Measurements from ENCODE around the gene ITPK1.

Gene ITPK1

DNA sequence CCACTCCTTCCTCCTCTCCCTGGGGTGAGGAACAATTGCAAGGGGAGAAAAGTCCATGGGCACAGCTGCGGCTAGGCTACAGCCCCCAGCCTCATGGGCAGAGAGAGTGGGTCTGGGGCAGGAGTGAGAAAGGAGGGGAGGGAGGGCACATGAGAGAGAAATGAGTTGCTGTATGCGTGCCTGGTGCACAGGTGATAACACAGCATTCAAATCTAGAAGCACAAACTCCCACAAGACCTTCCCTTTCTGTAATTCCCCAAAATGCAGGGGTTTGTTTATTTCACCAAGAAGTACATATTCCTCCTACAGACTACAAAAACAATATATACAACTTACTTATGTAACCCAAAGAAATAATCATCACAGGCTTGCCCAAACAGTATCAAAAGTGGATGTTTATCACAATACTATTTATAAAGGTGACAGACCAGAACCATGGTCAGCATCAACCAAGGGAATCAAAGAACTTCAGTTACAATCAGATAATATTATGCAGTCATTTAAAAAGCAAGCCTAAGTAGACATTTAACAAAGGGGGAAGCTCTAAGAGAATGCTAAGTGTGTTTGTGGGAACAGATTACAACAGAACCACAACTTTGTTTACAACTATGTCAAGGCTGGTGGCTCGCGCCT, 54.2 kb downstream of the ITPK1 start:
- no peak for DNase-seq (ENCODE audit: low read depth in 2 of 2)

DNA sequence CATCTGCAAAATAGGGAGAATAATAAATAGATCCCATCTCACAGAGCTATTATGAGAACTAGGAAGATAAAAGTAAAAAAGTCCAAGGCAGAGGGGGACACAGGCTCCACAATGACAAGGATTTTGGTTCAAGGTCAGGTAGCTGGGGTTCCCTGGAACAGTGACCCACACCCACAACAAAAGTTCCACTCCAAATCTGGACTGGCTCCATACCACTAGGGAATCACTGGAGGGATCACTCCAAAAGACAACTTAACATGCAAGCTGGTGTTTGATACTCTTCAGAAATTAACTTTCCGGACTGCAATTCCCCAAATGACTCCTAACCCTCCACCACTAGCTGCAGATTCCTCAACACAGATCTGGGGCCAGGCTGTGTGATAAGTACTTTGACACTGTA, 54.9 kb downstream of the ITPK1 start:
- no peak for DNase-seq (ENCODE audit: low read depth in 2 of 2)

DNA sequence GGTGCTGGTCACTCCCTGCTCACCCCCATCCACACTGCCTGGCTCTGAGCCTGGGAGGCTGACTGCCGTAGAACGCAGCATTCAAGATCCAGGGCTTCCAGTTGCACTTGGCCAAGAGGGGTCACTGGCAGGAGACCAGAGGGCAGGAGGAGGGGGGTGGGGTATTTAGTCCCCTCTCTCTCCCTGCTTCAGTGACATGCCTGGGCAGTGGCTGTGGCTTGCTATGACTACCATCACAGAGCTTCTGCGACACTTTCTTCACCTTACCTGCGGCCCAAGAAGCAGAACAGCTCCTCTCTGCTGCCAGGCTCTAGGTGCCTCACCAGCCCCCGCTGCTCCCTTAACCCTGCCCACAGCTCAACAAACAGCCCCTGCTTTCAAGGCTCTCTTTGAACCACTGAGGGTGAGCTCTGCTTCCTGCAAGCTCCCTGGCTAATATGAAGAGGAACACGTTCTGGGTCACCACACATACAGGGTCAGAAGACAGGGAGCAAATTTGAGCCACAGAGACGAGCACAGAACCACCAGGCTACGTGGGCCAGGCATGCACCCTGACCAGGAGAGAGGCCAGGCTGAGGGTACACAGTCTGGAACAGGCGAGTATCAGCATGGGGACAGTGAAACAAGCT, 55.7 kb downstream of the ITPK1 start:
- no peak for DNase-seq (ENCODE audit: low read depth in 2 of 2)

DNA sequence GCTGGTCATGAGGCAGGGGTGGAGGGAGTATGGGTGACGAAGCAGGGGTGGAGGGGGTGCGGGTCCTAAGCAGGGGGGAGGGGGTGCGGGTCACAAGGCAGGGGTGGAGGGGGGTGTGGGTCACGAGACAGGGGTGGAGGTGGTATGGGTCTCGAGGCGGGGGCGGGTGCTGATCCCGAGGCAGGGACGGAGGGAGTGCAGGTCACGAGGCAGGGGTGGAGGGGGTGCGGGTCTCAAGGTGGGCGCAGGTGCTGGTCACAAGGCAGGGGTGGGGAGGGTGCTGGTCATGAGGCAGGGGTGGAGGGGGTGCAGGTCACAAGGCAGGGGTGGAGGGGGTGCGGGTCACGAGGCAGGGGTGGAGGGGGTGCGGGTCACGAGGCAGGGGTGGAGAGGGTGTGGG, 56.5 kb downstream of the ITPK1 start:
- no peak for DNase-seq (ENCODE audit: low read depth in 2 of 2)

DNA sequence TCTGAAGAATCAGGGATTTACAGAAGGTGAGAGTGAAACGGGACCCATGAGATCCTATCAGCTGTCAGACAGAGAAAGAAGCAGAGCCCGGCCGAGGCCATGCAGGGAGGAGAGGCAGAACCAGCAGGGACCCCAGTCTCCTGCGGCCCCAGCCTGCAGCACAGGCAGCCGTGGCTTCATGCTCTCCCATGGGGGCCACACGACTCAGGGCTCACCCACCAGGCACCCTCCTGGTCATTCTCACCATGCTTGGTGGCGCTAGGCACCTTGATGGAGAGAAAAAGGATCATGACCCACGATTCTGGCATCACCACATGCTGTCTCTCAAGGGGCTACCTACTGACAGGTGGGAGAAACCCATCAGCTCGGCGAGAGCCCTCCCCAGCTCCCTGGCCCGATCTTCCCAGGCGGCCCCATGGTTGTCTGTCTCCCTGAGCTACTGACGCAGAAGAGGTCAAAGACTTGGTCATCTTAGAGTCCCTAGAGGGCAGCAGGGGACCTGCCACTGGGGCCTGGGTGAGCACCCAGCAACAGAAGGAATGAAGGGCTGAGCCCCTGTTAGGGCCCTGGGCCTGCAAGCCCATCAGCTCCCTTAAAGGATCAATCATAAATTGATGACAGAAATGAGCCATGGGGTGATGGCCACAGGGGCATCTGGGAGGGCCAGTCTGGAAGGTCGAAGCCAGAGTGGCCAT, 58.0 kb downstream of the ITPK1 start:
- DNase-seq (ENCODE audit: low read depth in 2 of 2), result no peak

DNA sequence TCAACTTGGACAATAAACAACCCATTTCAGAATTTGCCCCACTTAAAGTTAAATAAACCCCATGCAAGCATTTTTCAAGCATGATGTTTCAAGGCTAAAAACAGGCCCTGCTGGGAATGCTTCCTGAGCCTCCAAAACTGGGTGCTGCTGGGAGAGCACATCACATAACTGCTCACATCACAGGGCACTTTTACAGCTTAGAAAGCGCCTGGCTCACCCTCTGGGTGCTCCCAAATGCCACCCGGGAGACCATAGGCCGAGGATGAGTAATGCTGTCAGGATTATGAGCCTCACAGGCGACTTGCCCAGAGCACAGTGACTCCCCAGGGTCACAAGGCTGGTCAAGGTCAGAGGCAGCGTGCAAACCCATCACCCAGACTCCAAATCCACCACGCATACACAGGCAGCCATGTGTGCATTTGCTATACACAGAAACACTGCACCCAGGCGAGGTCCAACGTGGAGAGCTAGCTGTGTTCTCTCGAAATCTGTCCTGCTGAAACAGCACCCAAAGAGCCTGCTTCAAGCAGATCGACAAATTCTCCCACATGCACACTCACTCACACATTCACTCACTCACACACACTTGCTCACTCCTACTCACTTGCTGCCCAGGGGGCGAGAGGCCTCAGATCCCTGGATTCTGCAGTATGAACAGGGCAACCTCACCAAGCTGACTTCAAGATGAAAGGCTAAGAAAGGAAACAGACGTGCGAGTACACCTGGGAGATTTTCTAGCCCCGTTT, 58.7 kb downstream of the ITPK1 start:
- DNase-seq (ENCODE audit: low read depth in 2 of 2), result no peak

DNA sequence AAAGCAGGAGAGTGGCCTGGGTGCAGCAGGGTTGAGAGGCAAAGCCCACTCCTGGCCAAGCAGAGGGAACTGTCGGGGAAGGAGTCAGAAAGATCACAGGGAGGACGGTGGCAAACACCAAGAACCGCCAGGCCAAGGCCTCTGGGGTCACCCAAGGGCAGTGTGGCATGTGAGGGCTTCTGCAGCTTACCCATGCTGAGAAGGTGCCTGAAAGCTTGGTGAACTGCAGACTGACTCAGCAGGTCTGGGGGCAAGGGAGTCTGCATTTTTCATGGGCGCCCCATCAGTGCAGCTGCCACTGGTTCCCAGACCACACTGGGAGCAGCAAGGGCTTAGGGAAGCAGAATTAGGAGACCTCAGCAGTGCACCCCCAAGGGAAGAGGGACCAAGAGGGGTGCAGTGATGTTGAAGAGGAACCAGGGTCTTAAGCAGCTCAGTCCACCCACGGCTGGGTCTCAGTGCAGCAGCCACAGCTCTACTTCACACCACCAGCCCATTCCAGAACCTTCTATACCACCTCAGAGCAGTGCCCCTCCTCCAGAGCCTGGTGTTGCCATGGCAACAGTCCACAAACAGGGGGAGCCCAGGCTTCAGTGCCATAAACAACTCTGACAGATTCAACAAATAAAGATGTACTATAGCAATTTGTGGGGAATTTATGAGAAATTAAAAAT, 59.4 kb downstream of the ITPK1 start:
- DNase-seq (ENCODE audit: low read depth in 2 of 2), result no peak

DNA sequence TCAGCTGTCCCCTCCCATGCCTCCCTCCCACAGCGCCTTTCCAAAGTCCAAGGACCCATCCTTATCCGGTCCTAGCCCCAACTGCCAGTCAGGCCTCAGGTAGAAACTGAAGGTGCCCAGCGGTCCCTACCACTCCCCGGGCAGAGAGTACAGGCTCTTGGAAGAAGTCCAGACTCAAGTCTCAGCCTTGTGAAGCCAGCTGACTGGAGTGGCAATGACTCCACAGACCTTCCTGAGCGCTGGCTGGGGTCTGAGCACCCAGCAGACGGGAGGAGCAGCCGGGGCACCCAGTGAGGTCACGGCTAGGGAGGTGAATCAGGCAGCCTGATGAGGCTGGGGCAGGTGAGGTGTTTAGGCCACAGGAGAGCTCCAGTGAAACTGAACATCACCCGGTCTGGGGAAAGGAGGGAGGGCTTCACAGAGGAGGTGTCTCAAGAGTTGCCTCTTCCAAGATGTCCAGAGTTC, 60.0 kb downstream of the ITPK1 start:
- no peak for DNase-seq (ENCODE audit: low read depth in 2 of 2)

DNA sequence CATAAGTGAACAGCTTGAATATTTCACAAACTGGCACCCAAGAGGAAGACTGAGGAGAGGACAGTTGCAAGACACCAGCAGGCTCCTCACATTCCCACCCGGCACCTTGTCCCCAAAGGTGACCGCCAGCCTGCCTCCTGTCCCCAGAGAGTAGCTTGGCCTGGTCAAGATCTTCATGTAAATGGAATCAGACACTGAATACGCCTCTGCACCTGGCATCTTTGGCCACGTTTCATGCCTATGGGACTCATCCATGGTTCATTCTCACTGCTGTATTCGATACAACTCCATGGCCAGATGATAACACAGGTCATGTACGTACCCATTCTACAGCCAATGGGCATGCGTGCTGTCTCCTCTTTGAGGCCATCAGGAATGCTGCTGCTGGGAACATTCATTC, 60.8 kb downstream of the ITPK1 start:
- no peak for DNase-seq (ENCODE audit: low read depth in 2 of 2)

DNA sequence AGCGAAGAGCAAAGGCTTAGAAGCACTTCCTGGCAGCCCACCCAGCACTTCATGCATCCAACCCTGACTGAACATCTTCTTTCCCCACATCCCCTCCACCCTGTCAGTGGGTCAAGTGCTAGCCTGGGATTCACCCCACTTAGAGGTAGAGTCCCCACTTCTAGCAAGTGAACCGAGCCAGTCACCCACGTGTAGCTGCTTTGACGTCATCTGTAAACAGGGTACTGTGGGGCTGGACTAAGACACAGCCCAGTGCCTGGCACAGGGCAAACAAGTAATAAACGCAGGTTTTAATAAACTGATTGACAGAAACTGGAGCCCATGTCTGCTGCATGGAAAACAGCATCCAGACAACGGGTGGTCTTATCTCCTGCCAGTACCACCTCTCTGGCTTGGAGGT, 61.7 kb downstream of the ITPK1 start:
- DNase-seq (ENCODE audit: low read depth in 2 of 2), result no peak

DNA sequence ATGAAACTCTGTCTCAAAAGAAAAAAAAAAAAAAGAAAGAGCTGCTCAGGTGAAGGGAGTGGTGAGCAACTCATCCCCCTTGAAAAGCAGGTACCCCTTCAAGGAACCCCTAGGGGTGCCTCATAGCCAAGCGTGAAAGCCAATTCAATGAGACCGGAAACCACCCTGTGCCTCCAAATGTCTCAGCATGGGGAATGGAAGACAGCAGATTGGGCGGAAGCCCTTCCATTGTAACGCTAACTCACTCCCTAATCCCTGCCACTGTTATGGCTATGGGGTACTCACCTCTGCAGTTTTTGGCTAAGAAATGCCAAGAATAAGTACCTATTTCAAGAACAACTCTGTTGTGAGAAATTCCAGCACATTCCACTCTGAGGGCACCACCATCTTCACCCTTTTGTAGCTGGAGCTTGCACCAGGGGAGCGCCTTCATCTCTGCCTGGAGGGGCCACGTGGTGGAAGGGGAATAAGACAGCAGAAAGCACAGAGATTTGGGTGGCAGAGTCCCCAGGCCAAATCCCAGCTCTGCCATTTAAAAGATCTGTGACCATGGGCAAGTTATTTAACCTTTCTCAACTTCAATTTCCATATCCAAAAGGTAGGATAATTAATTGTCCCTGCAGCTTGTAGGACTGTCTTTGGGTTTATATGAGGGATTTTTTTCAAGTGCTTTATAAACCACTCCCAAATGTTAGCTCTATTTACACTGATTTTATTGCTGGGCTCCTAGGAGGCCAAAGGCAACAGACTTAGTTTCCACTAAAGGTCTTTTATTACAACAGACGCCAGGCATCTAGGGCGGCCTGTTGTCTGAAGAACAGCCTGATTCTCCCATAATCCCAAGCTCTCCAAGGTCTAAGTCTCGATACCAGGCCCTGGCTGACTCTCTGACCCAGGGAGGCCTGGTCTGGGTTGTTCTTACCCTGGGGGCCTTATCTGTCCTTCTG, 63.9 kb downstream of the ITPK1 start:
- no peak for DNase-seq (ENCODE audit: low read depth in 2 of 2)

DNA sequence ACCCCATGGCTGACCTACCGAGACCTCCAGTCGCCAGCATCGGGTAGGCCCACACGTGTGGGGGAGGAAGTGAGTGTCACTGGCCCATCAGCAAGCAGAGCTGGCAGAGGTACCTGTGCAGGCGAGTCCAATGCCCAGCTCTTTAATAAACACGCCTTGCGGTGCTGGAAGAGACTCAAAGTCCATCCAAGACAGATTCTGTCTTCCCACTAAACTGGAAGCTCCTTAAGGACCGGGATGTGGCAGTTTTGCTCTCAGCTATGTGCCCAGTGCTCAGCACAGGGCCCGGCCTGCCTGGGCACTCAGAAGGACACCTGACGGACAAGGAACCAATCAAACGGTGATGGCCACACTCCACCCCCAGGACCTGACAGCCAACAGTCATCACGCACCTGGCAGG, 65.0 kb downstream of the ITPK1 start:
- no peak for DNase-seq (ENCODE audit: low read depth in 2 of 2)

DNA sequence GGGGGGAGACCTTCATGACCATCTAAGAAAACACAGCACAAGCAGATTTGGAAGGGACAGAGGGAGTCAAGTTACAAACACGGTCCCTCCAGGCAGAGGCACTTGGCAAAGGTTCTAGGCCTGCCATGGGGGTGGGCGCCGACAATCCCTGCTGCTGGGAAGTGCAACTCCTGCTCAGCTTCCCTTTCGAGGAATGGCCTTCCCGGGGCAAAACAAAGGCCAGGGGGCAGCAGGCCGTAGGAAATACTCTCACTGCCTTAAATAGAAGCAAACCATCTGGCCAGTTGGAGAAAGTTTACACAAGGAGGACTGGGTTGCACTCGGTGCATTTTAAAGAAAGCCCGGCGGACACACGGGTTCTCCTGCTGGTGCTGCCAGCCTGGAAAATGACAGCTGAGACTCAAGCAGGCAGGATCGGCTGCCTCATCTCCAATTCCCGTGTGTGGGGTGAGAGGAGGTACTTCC, 65.8 kb downstream of the ITPK1 start:
- DNase-seq (ENCODE audit: low read depth in 2 of 2), result no peak

DNA sequence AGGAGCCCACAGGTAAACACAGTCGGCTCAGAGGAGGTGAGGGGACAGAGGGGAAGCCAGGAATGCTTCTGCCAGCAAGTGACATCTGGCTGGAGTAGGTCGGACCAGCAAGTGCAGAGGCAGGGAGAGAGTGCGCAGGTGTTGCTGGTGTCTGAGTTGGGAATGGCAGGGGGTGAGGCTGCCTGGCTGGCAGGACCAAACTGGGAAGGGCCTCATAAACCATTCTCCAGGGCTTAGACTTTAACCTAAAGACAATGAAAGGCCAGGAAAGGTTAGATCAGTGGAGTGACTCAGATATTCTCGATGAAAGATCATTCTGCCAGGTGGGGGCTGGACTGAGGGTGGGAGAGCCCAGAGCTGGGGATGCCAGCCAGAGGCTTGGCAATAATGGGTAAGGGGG, 66.4 kb downstream of the ITPK1 start:
- no peak for DNase-seq (ENCODE audit: low read depth in 2 of 2)

DNA sequence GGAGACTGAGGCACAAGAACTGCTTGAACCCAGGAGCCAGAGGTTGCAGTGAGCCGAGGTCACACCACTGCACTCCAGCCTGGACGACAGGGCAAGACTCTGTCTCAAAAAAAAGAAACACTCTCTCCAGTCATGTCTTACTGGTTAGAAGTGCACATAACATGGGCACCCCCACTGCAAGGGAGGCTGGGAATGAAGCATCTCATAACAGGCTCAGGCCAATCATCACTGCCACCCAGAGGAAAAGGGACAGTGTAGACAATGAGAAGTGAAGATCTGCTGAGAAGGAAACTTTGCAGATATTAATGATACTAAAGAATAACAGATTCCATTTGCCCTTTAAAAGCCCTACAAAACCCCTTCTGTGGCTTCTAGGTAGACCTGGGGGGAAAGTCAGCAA, 66.9 kb downstream of the ITPK1 start:
- DNase-seq (ENCODE audit: low read depth in 2 of 2), result no peak

DNA sequence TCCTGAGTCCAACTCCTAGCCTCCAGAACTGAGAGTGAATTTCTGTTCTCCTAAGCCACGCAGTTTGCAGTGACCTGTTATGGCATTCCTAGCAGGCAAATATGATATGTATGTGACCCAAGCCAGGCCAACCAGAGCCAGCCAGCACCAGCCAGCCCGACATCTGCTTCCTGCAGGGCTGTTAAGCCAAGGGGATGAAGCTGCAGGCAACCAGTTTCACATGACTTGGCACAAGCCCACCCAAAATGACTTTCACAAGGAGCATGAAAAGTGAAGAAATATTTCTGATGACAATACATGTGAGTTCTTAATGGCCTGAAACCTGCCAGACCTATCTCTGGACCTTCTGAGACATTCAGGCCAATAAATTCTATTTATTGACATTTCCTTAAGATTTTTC, 68.1 kb downstream of the ITPK1 start:
- no peak for DNase-seq (ENCODE audit: low read depth in 2 of 2)

DNA sequence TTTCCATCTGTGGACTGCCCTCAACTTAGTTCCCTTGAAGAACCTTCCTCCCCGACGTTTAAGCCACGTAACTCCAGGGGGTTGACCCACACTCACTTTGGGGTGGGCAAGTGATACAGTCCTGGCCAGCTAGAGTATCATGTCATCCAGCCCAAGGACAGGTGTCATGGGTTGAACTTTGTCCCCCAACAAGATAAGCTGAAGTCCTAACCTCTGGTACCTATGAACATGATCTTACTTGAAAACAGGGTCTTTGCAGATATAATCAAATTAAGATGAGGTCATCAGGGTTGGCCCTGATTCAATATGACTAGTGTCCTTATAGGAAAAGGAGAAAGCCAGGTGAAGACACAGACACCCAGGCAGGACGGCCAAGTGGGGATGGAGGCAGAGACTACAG, 68.6 kb downstream of the ITPK1 start:
- no peak for DNase-seq (ENCODE audit: low read depth in 2 of 2)

DNA sequence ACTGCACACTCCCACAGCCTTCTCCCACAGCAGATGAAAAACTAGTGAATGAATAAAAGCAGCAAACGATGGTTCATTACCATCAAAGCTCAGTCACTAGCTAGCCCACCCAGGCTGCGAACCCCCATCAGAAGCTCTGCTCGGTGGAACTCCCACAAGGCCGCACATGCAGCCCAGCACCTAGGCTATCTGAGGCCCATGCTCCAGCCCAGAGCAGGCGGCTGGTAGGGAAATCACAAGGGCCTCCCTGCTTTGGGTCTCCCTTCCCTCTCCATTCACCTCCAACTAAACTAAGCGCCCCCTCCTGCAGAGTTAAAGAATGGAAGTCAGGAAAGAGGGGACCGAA, 69.0 kb downstream of the ITPK1 start:
- no peak for DNase-seq (ENCODE audit: low read depth in 2 of 2)

DNA sequence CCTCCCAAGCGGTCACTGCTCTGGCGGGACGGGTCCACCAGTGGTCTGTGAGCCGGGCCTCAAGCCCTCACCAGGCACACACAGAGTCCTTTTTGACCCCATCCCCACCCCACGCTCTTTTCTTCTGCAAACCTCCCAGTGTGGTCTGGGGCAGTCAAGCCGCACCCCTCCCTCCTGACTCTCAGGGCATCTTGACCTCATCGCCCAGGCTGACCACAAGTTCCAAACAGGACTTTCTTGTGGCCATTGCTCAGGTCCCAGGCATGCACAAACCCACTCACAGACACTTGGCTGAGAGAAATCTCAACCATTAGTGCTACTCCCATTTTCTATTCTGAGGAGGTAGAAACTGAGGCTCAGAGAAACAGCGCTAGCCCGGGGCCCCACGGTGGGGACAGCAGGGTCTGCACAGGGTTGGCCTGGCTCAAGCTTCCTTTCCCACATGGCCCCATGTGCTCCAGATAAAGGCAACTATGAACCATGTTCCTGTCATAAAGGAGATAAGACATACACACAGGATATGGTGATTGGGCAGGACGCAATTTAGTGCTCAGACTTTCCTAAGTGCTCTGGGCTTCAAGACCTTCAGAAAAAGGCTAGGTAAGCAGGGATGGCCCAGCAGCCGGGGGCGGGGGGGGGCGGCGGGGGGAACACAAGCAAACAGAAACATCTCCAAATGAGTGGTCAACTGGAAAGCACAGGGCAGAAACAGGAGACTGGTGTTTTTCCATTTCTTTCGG, 69.6 kb downstream of the ITPK1 start:
- DNase-seq (ENCODE audit: low read depth in 2 of 2), result no peak

DNA sequence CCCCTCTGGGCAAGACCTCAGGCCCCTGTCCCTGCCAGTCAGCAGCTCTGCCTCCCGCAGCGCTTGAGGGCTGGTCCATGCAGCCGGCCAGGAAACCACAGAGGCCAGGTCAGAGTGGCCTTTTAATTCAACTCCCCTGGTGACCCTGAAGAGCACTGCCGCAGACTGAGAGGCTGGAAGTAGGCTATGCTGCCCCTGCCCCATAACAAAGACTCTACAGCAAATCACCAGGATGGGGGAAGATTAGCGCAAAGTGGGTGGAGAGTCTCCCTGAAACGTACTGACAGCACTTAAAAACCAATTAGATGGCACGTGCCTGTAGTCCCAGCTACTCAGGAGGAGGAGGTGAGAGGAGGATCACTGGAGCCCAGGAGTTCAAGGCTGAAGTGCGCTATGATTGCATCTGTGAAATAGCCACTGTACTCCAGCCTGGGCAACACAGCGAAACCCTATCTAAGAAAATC, 70.5 kb downstream of the ITPK1 start:
- no peak for DNase-seq (ENCODE audit: low read depth in 2 of 2)

All from stimulated activated CD4-positive, alpha-beta T cell treated with anti-CD3 and anti-CD28 coated beads, Interleukin-1b, Interleukin-23, amount 100 ng/mL, for 4 hours (primary cell).